CD14-positive monocyte (primary cell): Measurements from ENCODE around the gene ZC3H10. TPM values are rescaled to one million over a fixed set of nuclear protein-coding genes. Genes with fewer than 3 reads are reported as not detected.

Source experiments
- DNase-seq, 3 donors: peaks; one replicate each; pipeline ENCODE4 v3.0.0-alpha.2; 2011 to 2022
- H2AFZ ChIP-seq: 2 replicates; pipeline ENCODE4 v1.6.0; 2012; ENCODE audit warnings: mild to moderate bottlenecking, low read depth, low read length, inconsistent platforms; ENCODE audit not compliant: insufficient read depth, poor library complexity, severe bottlenecking
- H3K27ac ChIP-seq, 2 donors: 1 replicate in 1 of 2; 2 replicates in 1 of 2; pipeline ENCODE4 v1.5.1; 2012 to 2013; ENCODE audit warnings: low read length in 2 of 2, control low read depth in 1 of 2, inconsistent platforms in 1 of 2, low read depth in 1 of 2, mild to moderate bottlenecking in 1 of 2
- H3K27me3 ChIP-seq, 2 donors: one replicate each; pipeline versions ENCODE4 v1.6.0 to v1.6.1; 2011 to 2013; ENCODE audit warnings: low read length in 2 of 2; ENCODE audit not compliant: control insufficient read depth in 2 of 2, insufficient read depth in 2 of 2
- H3K36me3 ChIP-seq, 2 donors: replicated peaks in 1 of 2; 1 replicate in 1 of 2; 2 replicates in 1 of 2; pipeline versions ENCODE4 v1.5.1 to v1.6.1; 2012 to 2013; ENCODE audit warnings: low read length in 2 of 2, control low read depth in 1 of 2, inconsistent platforms in 1 of 2, mild to moderate bottlenecking in 1 of 2; ENCODE audit not compliant: insufficient read depth in 2 of 2, control insufficient read depth in 1 of 2
- H3K4me1 ChIP-seq, 2 donors: 1 replicate in 1 of 2; 2 replicates in 1 of 2; pipeline versions ENCODE4 v1.5.1 to v1.6.1; 2012 to 2013; ENCODE audit warnings: low read length in 2 of 2, control low read depth in 1 of 2, inconsistent platforms in 1 of 2, mild to moderate bottlenecking in 1 of 2, moderate library complexity in 1 of 2; ENCODE audit not compliant: insufficient read depth in 2 of 2, control insufficient read depth in 1 of 2
- H3K4me2 ChIP-seq: replicated peaks from 2 replicates; pipeline ENCODE3; 2012; ENCODE audit warnings: low read length, moderate library complexity, mild to moderate bottlenecking; ENCODE audit not compliant: poor library complexity, severe bottlenecking; ENCODE audit errors: extremely low read depth
- H3K4me3 ChIP-seq, 3 experiments: fragments of 200-600 bp in 1 of 3; sonication (generic) in 1 of 3; replicated peaks in 1 of 3; 1 replicate in 2 of 3; 2 replicates in 1 of 3; pipeline ENCODE4 v1.5.1; 2011 to 2013; ENCODE audit warnings: low read length in 3 of 3, mild to moderate bottlenecking in 3 of 3, control low read depth in 2 of 3, low read depth in 2 of 3, inconsistent platforms in 1 of 3, moderate library complexity in 1 of 3
- H3K79me2 ChIP-seq: 2 replicates; pipeline ENCODE4 v1.6.0; 2012; ENCODE audit warnings: mild to moderate bottlenecking, control low read depth, inconsistent platforms, low read length, moderate library complexity; ENCODE audit not compliant: insufficient read depth
- H3K9ac ChIP-seq: 2 replicates; pipeline ENCODE4 v1.6.0; 2017; ENCODE audit warnings: low read length, mild to moderate bottlenecking; ENCODE audit not compliant: insufficient read depth, poor library complexity, severe bottlenecking
- H3K9me3 ChIP-seq, 2 donors: replicated peaks in 1 of 2; 1 replicate in 1 of 2; 2 replicates in 1 of 2; pipeline versions ENCODE4 v1.5.1 to v1.6.1; 2012 to 2013; ENCODE audit warnings: low read length in 2 of 2, control low read depth in 1 of 2; ENCODE audit not compliant: control insufficient read depth in 1 of 2, insufficient read depth in 1 of 2
- H4K20me1 ChIP-seq: 2 replicates; pipeline ENCODE4 v1.6.0; 2012; ENCODE audit warnings: mild to moderate bottlenecking, low read length, control low read depth, moderate library complexity; ENCODE audit not compliant: insufficient read depth
- H3K27ac Mint-ChIP-seq, 7 donors: one replicate each; pipeline ENCODE4 v1.8.0; 2020; ENCODE audit warnings: mild to moderate bottlenecking in 7 of 7, mixed read lengths in 7 of 7, moderate library complexity in 6 of 7, inconsistent platforms in 2 of 7
- H3K27me3 Mint-ChIP-seq, 3 donors: one replicate each; pipeline ENCODE4 v1.8.0; 2021 to 2022; ENCODE audit warnings: low read depth in 3 of 3, mild to moderate bottlenecking in 3 of 3, mixed read lengths in 3 of 3, moderate library complexity in 3 of 3, inconsistent platforms in 1 of 3
- H3K36me3 Mint-ChIP-seq, 2 donors: one replicate each; pipeline ENCODE4 v1.8.0; 2020; ENCODE audit warnings: mixed read lengths in 2 of 2, inconsistent platforms in 1 of 2, mild to moderate bottlenecking in 1 of 2
- H3K4me1 Mint-ChIP-seq: one replicate; pipeline ENCODE4 v1.8.0; 2020; ENCODE audit warnings: mild to moderate bottlenecking, mixed read lengths
- H3K4me3 Mint-ChIP-seq, 2 donors: one replicate each; pipeline ENCODE4 v1.8.0; 2020; ENCODE audit warnings: mild to moderate bottlenecking in 2 of 2, mixed read lengths in 2 of 2, moderate library complexity in 1 of 2
- H3K9me3 Mint-ChIP-seq, 7 donors: one replicate each; pipeline ENCODE4 v1.8.0; 2020 to 2022; ENCODE audit warnings: mixed read lengths in 7 of 7, mild to moderate bottlenecking in 6 of 7, moderate library complexity in 6 of 7, inconsistent platforms in 2 of 7
- CTCF ChIP-seq: fragments of 200-600 bp; IDR thresholded peaks from one replicate; pipeline ENCODE4 v1.8.0; 2022; ENCODE audit warnings: antibody characterized with exemption, mild to moderate bottlenecking
- WGBS: methylation state at CpG from one replicate; pipeline ENCODE4 v1.1.5; 2013; ENCODE audit warnings: missing lambda C conversion rate; ENCODE audit not compliant: insufficient coverage; 5-methylcytosine and 5-hydroxymethylcytosine counted together
- intact Hi-C, 2 donors: fragments of 100-400 bp; cut with micrococcal nuclease; formaldehyde crosslinking; loops; one replicate each; pipeline versions ENCODE4 v1.15.0 to v1.15.1; 2023
- polyA plus RNA-seq, 3 donors: library from polyadenylated mRNA; depleted of rRNA in 1 of 3; unstranded in 2 of 3; stranded (reverse) in 1 of 3; fragments of 300-500 nt in 2 of 3; fragments of >200 nt in 1 of 3; fragmentation: Illumina TruSeq in 2 of 3; gene quantifications; 1 replicate in 2 of 3; 2 replicates in 1 of 3; pipeline ENCODE4 v1.2.3, GENCODE V29; 2012 to 2021

The ZC3H10 gene
- polyA plus RNA-seq, 3 donors = 1.7 to 3.1 (median 1.8) TPM

- Histone ChIP-seq H3K4me2 (no peak overlapping the region), H3K79me2 (no peaks in the 10 kb centered on the region), H3K4me1 (peaks cover 20 to 21% of the 10 kb centered on the region in 2 donors), H2AFZ (no peak overlapping the region), H3K4me3 (no peak overlapping the region), H3K9me3 (no peaks in the 10 kb centered on the region), H3K27ac (no peak overlapping the region), H3K9ac (no peak overlapping the region), H3K36me3 (no peaks in the 10 kb centered on the region), H4K20me1 (no peaks in the 10 kb centered on the region), H3K27me3 (peaks cover 6 to 36% of the 10 kb centered on the region in 2 donors)
- intact Hi-C loops = no loop called here
- TF ChIP-seq CTCF = no peak
- H3K9me3 Mint-ChIP-seq = peaks cover 0 to 5% (median 0%) of the 10 kb centered on the region in 7 donors
- WGBS = no CpG with 5 or more reads among the region's 6 CpGs
- peaks cover 3 to 5% of the 10 kb centered on the region in 2 donors for H3K36me3 Mint-ChIP-seq
- H3K27me3 Mint-ChIP-seq = peaks cover 29 to 57% (median 44%) of the 10 kb centered on the region in 3 donors
- H3K4me3 Mint-ChIP-seq = peak overlapping the region in 1 of 2 donors; percentile 93
- peaks cover 19% of the 10 kb centered on the region for H3K4me1 Mint-ChIP-seq
- DNase-seq = no peak
- no peak overlapping the region for H3K27ac Mint-ChIP-seq
Measured at GRCh38 chr12:56081393-56082347, 36.4 kb upstream of the ZC3H10 start.

DNA sequence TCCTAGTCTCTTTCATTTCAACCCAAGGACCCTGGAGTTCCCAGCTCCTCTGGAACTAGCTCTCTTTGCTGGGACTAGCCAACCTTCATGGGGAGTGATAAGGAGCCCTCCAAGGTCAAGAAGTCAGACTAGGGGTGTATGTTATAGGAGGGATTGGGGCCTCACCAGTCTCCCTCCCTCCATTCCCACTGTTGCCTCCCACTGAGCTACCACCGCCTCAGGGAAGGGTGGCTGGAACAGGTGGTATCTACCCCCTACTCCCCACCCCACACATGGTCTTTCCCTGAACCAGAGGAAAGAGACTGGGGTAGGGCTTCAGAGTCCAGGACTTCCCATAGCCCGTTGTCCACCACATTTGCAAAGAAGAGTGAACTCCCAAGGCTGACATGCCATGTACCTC lies 35.7 kb upstream of the ZC3H10 start:
- Mint-ChIP-seq H3K27ac (no peak overlapping the region), H3K27me3 (peaks cover 29 to 56% (median 44%) of the 10 kb centered on the region in 3 donors), H3K4me1 (peaks cover 19% of the 10 kb centered on the region), H3K36me3 (peaks cover 3 to 5% of the 10 kb centered on the region in 2 donors), H3K4me3 (no peak overlapping the region), H3K9me3 (peaks cover 0 to 5% (median 0%) of the 10 kb centered on the region in 7 donors)
- Histone ChIP-seq H3K9ac (no peak overlapping the region), H3K4me3 (no peak overlapping the region), H3K27ac (no peak overlapping the region), H3K4me2 (no peak overlapping the region), H4K20me1 (no peaks in the 10 kb centered on the region), H3K36me3 (no peaks in the 10 kb centered on the region), H3K27me3 (peaks cover 6 to 36% of the 10 kb centered on the region in 2 donors), H3K9me3 (no peaks in the 10 kb centered on the region), H3K4me1 (peaks cover 20 to 21% of the 10 kb centered on the region in 2 donors), H3K79me2 (no peaks in the 10 kb centered on the region), H2AFZ (no peak overlapping the region)
- WGBS = no CpG with 5 or more reads among the region's 2 CpGs
- intact Hi-C loops = no loop called here
- no peak for TF ChIP-seq CTCF
- no peak for DNase-seq
